ENCODE measurements around the gene CRACDL.

- no peak for TF ChIP-seq EZH2 (IDR thresholded peaks at IDR 0.05; ENCODE audit: borderline replicate concordance, low read depth, low read length, severe bottlenecking)
- TF ChIP-seq, protein P1, sequence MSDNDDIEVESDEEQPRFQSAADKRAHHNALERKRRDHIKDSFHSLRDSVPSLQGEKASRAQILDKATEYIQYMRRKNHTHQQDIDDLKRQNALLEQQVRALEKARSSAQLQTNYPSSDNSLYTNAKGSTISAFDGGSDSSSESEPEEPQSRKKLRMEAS (IDR thresholded peaks at IDR 0.05; ENCODE audit: insufficient read depth, insufficient read length), result no peak
- no peak for TF ChIP-seq POLR2A (IDR thresholded peaks at IDR 0.05; ENCODE audit: low read depth, low read length)
- TF ChIP-seq CTCF (IDR thresholded peaks at IDR 0.05; ENCODE audit: extremely low read depth in 1 of 2, insufficient read depth in 1 of 2, low read depth in 1 of 2, low read length in 2 of 2), result no peak
- no peak for TF ChIP-seq MYC (IDR thresholded peaks at IDR 0.05; ENCODE audit: low read depth, low read length)
- no peak for TF ChIP-seq POLR2AphosphoS5 (IDR thresholded peaks at IDR 0.05; ENCODE audit: insufficient read depth, low read depth, low read length)
- TF ChIP-seq JUN (IDR thresholded peaks at IDR 0.05; ENCODE audit: borderline replicate concordance, insufficient read depth, insufficient read length, low read depth), result no peak
- no peak for TF ChIP-seq GATA2 (IDR thresholded peaks at IDR 0.05; ENCODE audit: insufficient read depth, insufficient read length, low read depth, low read length)
- TF ChIP-seq FOS (IDR thresholded peaks at IDR 0.05; ENCODE audit: borderline replicate concordance, insufficient read depth, low read length), result no peak
Observed at GRCh38 chr2:98815795-98816194, 120.2 kb downstream of the CRACDL start.
